MCF 10A (cell line): ENCODE data around the gene COL9A2. TPM values are rescaled to one million over a fixed set of nuclear protein-coding genes. Genes with fewer than 3 reads are reported as not detected.

Experiments used
- BruUV-seq: library from RNA; stranded (reverse); fragments of 400-500 nt; replicated peaks from 2 replicates; lab custom pipeline; 2021; lab: Mats Ljungman, UMichigan
- CTCF ChIA-PET: fragments of 300-600 bp; sonication (Branson Sonifier 250); formaldehyde crosslinking; extraction: SDS; loops from one replicate; lab custom pipeline; 2021; ENCODE audit warnings: antibody characterized with exemption, inconsistent platforms; lab: Yijun Ruan, JAX
- POLR2A ChIA-PET: fragments of 300-600, 350-650 bp; sonication (Branson Sonifier 250); formaldehyde crosslinking; extraction: SDS; loops from one replicate; lab custom pipeline; 2020; ENCODE audit warnings: antibody characterized with exemption, inconsistent platforms; lab: Yijun Ruan, JAX
- DNase-seq: peaks from one replicate; pipeline ENCODE4 v3.0.0-alpha.2; 2018; ENCODE audit not compliant: unreplicated experiment
- H3K27ac Mint-ChIP-seq: one replicate; pipeline ENCODE4 v1.8.0; 2022; ENCODE audit warnings: mild to moderate bottlenecking, low read depth, mixed read lengths; ENCODE audit not compliant: unreplicated experiment
- H3K27me3 Mint-ChIP-seq: one replicate; pipeline ENCODE4 v1.8.0; 2022; ENCODE audit warnings: mixed read lengths; ENCODE audit not compliant: insufficient read depth, unreplicated experiment
- H3K36me3 Mint-ChIP-seq: one replicate; pipeline ENCODE4 v1.8.0; 2022; ENCODE audit warnings: mild to moderate bottlenecking, moderate library complexity, mixed read lengths; ENCODE audit not compliant: insufficient read depth, unreplicated experiment
- H3K4me1 Mint-ChIP-seq: one replicate; pipeline ENCODE4 v1.8.0; 2022; ENCODE audit warnings: mixed read lengths; ENCODE audit not compliant: insufficient read depth, unreplicated experiment
- H3K4me3 Mint-ChIP-seq: one replicate; pipeline ENCODE4 v1.8.0; 2022; ENCODE audit warnings: mild to moderate bottlenecking, moderate library complexity, mixed read lengths; ENCODE audit not compliant: unreplicated experiment
- H3K9me3 Mint-ChIP-seq: one replicate; pipeline ENCODE4 v1.8.0; 2022; ENCODE audit warnings: mixed read lengths; ENCODE audit not compliant: unreplicated experiment
- intact Hi-C: fragments of 100-400 bp; cut with micrococcal nuclease; formaldehyde crosslinking; loops from 2 replicates; pipeline ENCODE4 v1.14.1; 2022
- total RNA-seq: library from RNA; stranded (reverse); gene quantifications from 2 replicates; pipeline ENCODE4 v1.2.3, GENCODE V29; 2022
- TF ChIP-seq, protein P1 (sequence below): fragments of 200-600 bp; IDR thresholded peaks from one replicate; pipeline ENCODE4 v1.8.0; 2022; ENCODE audit warnings: antibody characterized with exemption, mild to moderate bottlenecking; ENCODE audit not compliant: unreplicated experiment

The COL9A2 gene
- total RNA-seq, 1 experiment from 2014 or later: not detected

DNA sequence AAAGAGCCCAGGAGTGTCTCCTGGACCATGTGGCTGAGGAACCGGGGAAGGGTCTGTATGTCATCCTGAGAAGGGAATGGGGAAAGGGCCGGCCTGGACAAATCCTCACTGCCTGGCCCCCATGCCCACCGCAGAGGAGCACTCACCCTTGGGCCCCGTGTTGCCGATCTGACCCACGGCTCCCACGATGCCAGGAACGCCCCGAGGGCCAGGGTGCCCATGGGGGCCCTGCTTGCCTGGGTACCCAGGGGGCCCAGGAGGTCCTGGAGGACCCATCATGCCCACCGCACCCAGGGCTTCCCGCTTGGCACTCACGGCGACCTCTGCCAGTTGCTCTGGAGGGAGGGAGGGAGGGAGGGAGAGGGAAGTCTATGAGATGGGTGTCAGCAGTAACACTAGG, 14.6 kb downstream of the COL9A2 start:
- intact Hi-C loops: no loop called here
- Mint-ChIP-seq H3K4me3 (no peak overlapping the region), H3K36me3 (no peaks in the 10 kb centered on the region), H3K4me1 (no peaks in the 10 kb centered on the region), H3K27ac (no peak overlapping the region), H3K27me3 (no peaks in the 10 kb centered on the region), H3K9me3 (no peaks in the 10 kb centered on the region)
- POLR2A ChIA-PET: no interaction called here
- CTCF ChIA-PET: no interaction called here
- TF ChIP-seq, protein P1, sequence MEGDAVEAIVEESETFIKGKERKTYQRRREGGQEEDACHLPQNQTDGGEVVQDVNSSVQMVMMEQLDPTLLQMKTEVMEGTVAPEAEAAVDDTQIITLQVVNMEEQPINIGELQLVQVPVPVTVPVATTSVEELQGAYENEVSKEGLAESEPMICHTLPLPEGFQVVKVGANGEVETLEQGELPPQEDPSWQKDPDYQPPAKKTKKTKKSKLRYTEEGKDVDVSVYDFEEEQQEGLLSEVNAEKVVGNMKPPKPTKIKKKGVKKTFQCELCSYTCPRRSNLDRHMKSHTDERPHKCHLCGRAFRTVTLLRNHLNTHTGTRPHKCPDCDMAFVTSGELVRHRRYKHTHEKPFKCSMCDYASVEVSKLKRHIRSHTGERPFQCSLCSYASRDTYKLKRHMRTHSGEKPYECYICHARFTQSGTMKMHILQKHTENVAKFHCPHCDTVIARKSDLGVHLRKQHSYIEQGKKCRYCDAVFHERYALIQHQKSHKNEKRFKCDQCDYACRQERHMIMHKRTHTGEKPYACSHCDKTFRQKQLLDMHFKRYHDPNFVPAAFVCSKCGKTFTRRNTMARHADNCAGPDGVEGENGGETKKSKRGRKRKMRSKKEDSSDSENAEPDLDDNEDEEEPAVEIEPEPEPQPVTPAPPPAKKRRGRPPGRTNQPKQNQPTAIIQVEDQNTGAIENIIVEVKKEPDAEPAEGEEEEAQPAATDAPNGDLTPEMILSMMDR: no peak
- no TSS peak for BruUV-seq
- DNase-seq: no peak

DNA sequence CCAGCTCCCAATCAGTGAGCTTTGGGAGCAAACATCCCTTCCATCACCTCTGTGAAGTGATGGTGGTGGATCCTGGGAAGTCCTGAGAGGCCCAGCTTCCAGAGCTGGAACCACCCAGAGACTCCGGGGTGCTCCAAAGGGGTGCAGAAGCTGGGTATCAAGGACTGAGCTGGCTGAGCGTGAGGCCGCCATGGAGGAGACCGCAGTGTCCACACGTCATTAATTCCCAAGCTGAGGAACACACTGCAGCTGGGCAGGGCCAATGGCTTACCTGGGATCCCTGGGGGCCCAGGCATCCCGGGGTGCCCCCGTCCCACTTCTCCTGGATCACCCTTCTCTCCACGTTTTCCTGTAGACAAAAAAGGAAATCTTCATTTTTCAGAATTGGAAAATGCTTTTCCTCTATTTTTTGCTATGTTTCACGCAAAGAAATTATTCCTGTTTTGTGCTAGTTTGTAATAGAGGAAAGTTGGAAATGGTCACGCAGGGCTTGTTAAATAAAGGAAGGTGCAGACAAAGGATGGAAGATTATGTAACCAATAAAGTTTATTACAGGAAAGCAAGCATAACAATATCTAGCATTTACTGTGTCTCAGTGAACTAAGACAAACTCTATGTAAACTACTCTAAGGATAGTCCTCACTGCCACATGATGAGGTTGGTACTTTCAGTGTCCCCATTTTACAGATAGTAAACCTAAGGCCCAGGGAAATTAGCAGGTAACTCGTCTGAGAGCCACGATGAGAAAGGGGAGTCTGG, 15.4 kb downstream of the COL9A2 start:
- intact Hi-C loops: no loop called here
- Mint-ChIP-seq H3K9me3 (no peaks in the 10 kb centered on the region), H3K4me3 (no peak overlapping the region), H3K4me1 (no peaks in the 10 kb centered on the region), H3K36me3 (no peaks in the 10 kb centered on the region), H3K27me3 (no peaks in the 10 kb centered on the region), H3K27ac (no peak overlapping the region)
- no TSS peak for BruUV-seq
- ChIA-PET CTCF (no interaction called here), POLR2A (no interaction called here)
- DNase-seq: no peak
- TF ChIP-seq, protein P1: no peak

DNA sequence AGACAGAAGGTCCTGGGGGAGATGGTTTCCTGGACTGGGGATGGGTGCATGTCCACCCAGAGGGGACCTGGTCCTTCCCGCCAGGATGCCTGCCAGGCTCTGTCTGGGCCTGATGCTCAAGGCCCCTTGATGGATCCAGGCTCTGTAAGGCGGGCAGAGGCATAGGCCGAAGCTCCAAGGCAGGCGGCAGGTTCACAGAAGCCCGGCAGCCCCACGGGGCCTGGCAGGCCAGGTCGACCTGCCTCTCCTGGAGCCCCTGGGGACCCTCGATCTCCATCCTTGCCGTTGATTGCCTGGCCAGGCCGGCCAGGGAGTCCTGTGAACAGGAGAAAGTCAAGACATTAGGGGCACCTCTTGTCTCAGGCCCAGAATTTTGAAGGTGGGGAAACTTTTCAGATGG, 16.0 kb downstream of the COL9A2 start:
- H3K27me3 Mint-ChIP-seq: no peaks in the 10 kb centered on the region

DNA sequence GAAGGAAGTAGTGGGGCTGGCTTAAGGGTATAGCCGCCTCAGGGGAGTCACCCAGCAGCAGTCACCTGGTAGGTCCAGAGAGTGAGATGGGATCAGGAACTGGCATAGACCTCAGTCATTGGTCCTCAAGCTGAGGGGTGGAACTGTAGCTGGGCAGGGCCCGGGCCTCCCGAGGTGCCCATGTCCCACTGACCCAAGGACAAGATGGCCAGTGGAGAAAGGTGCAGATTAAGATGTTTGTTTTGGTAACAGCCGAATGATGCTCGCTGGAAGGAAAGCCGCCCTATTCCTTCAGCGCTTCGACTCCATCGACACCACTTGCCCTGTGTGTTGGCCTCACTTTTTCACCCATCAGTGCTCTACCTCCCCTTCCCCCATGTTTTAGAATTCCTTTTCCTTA, 16.4 kb downstream of the COL9A2 start:
- Mint-ChIP-seq H3K27me3 (no peaks in the 10 kb centered on the region), H3K4me1 (no peaks in the 10 kb centered on the region), H3K9me3 (no peaks in the 10 kb centered on the region), H3K36me3 (peaks cover 2% of the 10 kb centered on the region), H3K27ac (no peak overlapping the region), H3K4me3 (no peak overlapping the region)
- intact Hi-C loops: no loop called here
- DNase-seq: no peak
- TF ChIP-seq, protein P1: no peak
- ChIA-PET CTCF (interaction anchor here (0.6 kb wide), 1 partner anchor 269 kb away, joined by 3 read pairs; no protein-coding TSS in a partner anchor), POLR2A (no interaction called here)
- BruUV-seq: no TSS peak

More for the DNA sequence above, 16.0 kb downstream of the COL9A2 start:
- H3K9me3 Mint-ChIP-seq: no peaks in the 10 kb centered on the region
- no peaks in the 10 kb centered on the region for H3K4me1 Mint-ChIP-seq
- ChIA-PET CTCF (no interaction called here), POLR2A (no interaction called here)
- DNase-seq: no peak
- intact Hi-C loops: no loop called here
- no TSS peak for BruUV-seq
- TF ChIP-seq, protein P1: no peak
- no peak overlapping the region for H3K4me3 Mint-ChIP-seq
- H3K27ac Mint-ChIP-seq: no peak overlapping the region
- no peaks in the 10 kb centered on the region for H3K36me3 Mint-ChIP-seq
